ENCODE measurements around the gene GCAT.

GCAT gene

GRCh38 chr22:37860796-37861421, 53.2 kb downstream of the GCAT start:
- H3K9me3 ChIP-seq (ENCODE audit: severe bottlenecking), result no peaks in the 10 kb centered on the region
- DNase-seq, result no peak
- no peak overlapping the region for H3K27ac ChIP-seq
- H3K4me3 ChIP-seq (ENCODE audit: low read depth, low read length), result no peak overlapping the region
- no peaks in the 10 kb centered on the region for H3K27me3 ChIP-seq (ENCODE audit: insufficient read depth, low read depth, severe bottlenecking)
- TF ChIP-seq CTCF (IDR thresholded peaks at IDR 0.05; ENCODE audit: low read depth, low read length), result no peak
- H3K36me3 ChIP-seq, result peaks cover 85% of the 10 kb centered on the region

- Histone ChIP-seq H3K27ac (no peak overlapping the region), H3K4me3 (ENCODE audit: low read depth, low read length) (no peak overlapping the region), H3K9me3 (ENCODE audit: severe bottlenecking) (no peaks in the 10 kb centered on the region), H3K27me3 (ENCODE audit: insufficient read depth, low read depth, severe bottlenecking) (no peaks in the 10 kb centered on the region), H3K36me3 (peaks cover 82% of the 10 kb centered on the region)
- DNase-seq, result no peak
- TF ChIP-seq CTCF (IDR thresholded peaks at IDR 0.05; ENCODE audit: low read depth, low read length), result no peak
These were observed 55.0 kb downstream of the GCAT start for GRCh38 chr22:37862570-37863325.

- peaks cover 81% of the 10 kb centered on the region for H3K36me3 ChIP-seq
- no peak for TF ChIP-seq CTCF (IDR thresholded peaks at IDR 0.05; ENCODE audit: low read depth, low read length)
- H3K27ac ChIP-seq, result no peak overlapping the region
- no peaks in the 10 kb centered on the region for H3K27me3 ChIP-seq (ENCODE audit: insufficient read depth, low read depth, severe bottlenecking)
- DNase-seq, result peak; percentile 38
- H3K9me3 ChIP-seq (ENCODE audit: severe bottlenecking), result no peaks in the 10 kb centered on the region
- H3K4me3 ChIP-seq (ENCODE audit: low read depth, low read length), result no peak overlapping the region
These were observed 57.8 kb downstream of the GCAT start for GRCh38 chr22:37865510-37865909.

All from WERI-Rb-1 (cell line).